ENCODE data around the gene FBXO39. TPM values are rescaled to one million over a fixed set of nuclear protein-coding genes. Genes with fewer than 3 reads are reported as not detected.
"Not testable (repeated sequence)": the region's sequence is repeated elsewhere in the genome, so short reads cannot be mapped to it uniquely, and the experiment has no call there.

Gene FBXO39
- not detected in 2 replicates for total RNA-seq (2014; rRNA removed; shearing (Covaris generic))
- not detected in 2 replicates for polyA plus RNA-seq (2014; cell fraction: nucleus; rRNA removed)

DNA sequence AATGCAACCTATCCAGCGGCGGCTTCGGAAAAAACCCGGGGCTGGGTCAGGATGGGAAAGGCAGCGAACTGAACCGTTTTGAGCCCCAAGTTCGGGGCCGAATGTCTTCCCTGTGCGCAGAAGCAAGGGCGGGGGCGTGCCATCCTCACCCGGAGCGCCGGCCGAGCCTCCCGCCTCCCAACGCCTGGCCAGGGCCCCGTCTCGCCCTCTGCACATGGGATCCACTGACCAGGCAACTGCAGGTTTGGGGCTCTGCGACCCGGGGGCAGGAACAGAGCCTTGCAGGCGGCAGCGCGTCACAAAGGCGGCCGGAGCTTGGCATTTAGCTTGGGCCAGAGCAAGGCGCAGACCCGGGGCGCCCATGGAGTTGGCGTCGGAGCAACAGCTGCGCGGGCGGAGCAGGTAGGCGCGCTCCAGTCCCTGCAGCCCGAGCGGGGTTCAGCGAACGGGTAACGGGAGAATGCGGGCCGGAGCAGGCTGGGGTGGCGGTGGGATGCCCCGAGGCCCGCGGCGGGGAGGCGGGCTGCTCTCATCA lies at the start of gene FBXO39:
TSS of gene FBXO39 (plus strand) at position 345 of the 535 bp plus-strand sequence. CDS start 3,654 bp downstream, outside the sequence.
- no peak for DNase-seq (ENCODE audit: extremely low read depth, low read depth)

DNA sequence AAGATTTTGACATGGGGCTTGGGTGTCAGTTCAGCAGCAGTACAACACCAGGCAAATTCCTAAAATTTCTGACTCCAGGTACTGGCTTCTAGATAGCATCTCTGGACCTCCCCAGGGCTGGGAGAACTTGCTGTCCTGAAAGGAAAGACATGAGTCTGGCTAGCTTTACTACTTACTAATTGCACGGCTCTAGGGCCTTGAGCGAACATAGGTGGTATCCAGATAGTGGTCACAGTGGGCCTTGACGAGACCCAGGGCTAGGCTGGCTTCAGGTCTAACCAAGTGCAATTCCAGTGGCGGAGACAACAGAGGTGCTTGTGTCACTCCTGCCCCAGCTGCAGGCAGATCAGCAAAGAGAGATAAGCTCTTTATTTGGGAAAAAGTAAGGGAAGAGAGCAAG lies 46.5 kb upstream of the FBXO39 start:
- DNase-seq (ENCODE audit: extremely low read depth, low read depth), result no peak

DNA sequence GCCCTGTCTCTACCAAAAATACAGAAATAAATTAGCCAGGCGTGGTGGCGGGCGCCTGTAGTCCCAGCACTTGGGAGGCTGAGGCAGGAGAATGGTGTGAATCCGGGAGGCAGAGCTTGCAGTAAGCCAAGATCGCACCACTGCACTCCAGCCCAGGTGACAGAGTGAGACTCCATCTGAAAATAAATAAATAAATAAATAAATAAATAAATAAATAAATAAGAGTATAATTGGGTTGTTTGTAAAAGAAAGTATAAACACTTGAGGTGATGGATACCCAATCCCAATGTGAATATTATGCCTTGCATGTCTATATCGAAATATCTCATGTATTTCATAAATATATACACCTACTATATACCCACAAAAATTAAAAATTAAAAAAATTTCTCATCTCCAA lies 29.4 kb upstream of the FBXO39 start:
- not testable (repeated sequence) for DNase-seq (ENCODE audit: extremely low read depth, low read depth)

DNA sequence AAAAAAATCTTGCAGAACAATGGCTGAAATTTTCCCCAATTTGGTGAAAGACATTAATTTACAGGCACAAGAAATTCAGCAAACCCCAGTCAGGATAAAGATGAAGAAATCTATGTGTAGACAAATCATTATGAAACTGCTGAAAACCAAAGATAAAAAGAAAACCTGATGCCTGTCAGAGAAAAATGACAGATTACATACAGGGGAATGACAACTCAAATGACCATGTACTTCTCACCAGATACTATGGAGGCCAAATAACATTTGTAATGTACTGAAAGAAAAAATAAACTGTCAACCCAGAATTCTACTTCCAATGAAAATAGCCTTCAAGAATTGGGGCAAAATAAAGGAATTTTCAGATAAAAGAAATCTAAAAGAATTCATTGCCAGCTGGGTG lies 27.4 kb upstream of the FBXO39 start:
- DNase-seq (ENCODE audit: extremely low read depth, low read depth), result no peak

DNA sequence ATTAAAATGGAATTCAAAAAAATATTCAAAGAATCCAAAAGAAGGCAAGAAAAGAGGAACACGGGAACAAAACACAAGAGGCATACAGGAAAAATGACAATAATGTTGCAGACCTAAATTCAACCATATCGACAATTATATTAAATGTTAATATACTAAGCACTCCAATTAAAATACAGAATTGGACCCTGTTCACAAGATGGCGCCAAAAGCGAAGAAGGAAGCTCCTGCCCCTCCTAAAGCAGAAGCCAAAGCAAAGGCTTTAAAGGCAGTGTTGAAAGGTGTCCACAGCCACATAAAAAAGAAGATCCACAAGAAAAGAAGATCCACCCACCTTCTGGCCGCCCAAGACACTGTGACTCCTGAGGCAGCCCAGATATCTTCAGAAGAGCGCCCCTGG lies 26.5 kb upstream of the FBXO39 start:
- DNase-seq (ENCODE audit: extremely low read depth, low read depth), result no peak

DNA sequence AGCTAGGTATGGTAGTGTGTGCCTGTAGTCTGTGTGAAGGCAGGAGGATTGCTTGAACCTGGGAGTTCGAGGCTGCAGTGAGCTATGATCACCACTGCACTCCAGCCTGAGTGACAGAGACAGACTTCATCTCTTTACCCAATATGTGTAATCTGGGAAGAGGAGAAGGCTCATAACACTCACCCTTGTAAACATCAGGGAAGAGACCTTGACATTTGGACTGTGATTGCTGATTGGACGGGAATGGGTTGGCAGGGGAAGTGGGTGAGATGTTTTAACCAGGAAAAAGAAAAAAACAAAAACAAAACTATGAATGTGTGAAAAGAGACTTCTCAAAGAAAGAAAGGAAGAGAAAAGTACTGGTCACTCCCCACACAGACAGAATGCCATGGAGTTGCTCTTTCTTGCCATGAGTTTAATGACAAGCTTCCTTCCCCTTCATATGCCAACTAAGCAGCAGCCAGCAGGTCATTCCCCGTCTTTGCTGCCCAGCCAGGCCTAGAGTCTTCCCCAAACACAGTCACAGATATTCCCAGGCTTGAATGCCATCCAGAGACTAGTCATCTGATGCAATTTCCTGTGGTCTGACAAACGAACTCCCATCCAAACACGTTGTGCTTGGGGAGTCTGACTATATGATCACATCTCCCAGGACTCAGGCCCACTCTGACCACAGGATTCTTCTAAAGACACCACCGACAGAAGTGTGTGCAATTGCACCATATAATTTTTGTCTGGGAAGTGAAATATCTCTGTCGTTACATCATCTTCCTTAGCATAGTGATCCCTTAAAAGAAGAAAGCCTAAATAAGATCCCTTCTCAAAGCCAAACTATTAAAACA lies 23.7 kb upstream of the FBXO39 start:
- peak; percentile 9 for DNase-seq (ENCODE audit: extremely low read depth, low read depth)

DNA sequence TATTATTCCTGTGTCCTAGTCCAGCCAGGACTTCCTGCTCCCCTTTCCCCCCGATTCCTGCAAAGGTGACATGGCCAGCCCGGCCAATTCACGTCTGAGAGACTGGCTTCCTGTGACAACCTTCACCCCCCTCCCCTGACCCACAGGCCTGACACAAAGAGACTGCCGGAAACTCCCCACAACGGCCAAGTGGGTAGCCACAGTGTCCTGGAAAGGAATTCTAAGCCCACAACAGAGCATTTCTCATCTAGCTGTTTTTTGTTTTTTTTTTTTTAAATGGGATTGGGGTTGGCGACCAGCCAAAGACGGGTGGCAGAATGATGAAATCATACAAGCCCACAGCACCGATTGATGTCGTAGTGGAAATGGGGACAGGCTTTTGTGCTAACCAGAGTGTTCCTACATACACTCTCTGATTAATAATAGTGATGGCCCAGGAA lies 23.0 kb upstream of the FBXO39 start:
- DNase-seq (ENCODE audit: extremely low read depth, low read depth), result no peak

DNA sequence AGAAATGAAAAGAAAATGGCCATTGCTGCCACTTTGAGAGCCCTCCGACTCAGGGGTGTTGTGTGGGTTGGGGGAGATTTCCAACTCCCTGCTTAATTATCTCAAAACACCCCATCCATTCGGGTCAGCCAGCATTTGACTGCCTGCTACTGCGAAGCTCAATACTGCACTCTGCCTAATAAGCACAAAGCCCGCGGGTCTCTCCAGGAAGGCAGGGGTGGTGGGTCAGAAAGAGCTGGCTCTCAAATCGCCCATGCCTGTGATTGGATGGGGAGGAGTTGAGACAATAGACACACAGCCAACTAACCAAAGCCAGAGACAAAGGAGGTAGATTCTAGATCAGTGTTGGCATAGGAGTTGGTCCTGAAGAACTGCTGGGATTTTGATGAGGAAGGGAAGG lies 22.5 kb upstream of the FBXO39 start:
- DNase-seq (ENCODE audit: extremely low read depth, low read depth), result no peak

DNA sequence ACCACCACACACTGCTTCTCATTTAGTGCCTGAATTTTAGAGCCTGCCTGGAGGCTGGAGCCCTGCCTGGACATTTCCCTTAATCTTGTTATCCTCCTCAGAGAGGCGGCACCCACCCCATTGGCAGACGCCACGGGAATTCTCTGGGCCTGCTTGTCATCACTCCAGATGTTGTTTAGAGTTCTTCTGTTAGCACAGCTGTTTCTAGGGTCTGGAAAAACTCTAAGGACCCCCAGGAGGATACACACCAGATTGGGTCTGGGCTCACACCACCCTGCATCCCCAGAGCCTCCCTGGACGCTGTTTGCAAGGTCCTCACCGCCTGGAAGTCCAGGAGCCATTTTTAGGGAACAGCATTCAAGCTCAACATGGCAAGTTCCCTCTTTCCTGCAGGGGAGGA lies 20.7 kb upstream of the FBXO39 start:
- DNase-seq (ENCODE audit: extremely low read depth, low read depth), result no peak

DNA sequence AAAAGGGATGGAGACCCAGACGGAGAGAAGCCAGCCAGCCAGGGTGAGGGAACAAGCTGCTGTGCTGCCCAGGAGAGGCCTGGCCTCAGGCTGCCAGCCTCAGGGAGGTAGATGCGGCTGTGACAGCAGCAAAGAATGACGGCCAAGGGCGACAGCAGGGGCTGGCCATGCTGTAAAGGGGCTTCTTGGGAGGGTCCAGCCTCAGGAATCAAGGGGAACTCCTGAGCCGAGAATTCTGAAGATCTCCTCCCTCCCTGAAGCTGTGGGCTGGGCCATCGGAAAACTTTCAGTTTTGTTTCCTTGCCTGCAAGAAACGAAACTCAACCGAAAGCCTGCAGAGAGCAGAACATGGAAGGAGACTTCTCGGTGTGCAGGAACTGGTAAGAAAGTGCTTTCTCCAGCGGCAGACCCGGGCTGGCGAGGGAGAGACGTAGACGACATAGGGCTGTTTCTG lies 20.3 kb upstream of the FBXO39 start, which contains the start of gene XAF1:
TSS of gene XAF1 (plus strand) at position 316 of the 454 bp plus-strand sequence. CDS start at position 349, 33 bp downstream.
- no peak for DNase-seq (ENCODE audit: extremely low read depth, low read depth)

DNA sequence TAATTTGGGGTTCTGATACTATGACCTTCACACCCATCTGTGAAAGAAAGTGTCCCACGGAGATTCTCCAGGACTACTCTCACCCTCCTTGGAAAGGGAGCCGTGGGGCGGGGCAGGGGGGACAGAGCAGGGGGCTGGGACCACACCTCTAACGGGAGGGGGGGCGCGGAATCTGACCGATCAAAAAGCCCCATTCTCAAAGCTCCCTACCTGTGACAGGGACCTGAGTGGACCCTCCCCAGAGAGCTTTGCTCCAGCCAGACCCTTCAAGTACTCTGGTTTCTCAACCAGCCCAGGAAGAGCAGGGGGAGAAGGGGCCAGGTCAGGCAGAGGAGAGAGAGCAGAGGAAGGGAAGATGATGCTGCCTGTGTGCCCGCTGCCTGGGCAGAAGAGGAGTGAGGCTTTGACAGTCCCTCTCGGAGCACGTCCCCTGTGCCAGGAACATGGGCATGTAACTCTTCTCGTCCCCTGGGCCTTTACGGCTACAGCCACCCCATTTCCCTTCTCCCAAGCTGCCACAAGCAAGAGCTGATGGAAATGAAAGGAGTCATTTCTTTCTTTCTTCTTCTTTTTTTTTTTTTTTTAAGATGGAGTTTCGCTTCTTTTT lies 19.5 kb upstream of the FBXO39 start:
- no peak for DNase-seq (ENCODE audit: extremely low read depth, low read depth)

DNA sequence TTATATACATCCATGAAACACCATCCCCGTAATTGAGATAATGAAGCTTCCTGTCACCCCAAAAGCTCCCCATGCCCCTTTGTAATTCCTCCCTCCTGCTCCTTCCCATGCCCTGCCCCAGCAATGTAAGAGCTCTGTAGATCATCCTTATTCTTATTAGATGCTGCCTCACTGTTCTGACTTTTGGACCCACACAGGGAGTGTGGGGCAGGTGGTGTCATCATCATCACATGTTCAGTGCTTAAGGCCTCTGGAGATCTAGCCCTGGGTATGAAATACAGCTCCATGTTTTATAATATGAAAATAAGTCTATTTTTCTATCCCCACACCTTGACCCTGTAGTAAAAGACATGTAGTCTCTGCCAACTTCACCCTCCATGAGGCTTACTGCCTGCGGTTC lies 18.3 kb upstream of the FBXO39 start:
- no peak for DNase-seq (ENCODE audit: extremely low read depth, low read depth)

DNA sequence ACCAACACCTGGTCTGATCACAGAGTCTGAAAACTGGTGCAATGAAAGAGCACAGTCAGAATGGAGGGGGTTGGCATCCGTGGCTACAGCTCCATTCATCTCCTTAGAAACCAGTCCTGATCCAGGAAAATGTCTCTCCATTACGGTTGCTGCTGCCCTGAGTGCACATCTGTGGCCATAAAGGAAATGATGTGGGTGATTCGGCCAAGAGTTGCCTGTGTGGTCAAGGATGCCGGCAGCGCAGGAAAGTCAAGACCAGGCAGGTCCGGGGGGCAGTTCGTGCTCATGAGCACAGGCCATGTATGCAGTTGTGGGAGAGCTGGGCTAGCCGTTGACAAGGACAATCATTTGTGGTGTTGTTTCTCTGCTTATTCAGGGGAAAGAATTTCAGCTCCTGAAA lies 14.2 kb upstream of the FBXO39 start:
- no peak for DNase-seq (ENCODE audit: extremely low read depth, low read depth)

DNA sequence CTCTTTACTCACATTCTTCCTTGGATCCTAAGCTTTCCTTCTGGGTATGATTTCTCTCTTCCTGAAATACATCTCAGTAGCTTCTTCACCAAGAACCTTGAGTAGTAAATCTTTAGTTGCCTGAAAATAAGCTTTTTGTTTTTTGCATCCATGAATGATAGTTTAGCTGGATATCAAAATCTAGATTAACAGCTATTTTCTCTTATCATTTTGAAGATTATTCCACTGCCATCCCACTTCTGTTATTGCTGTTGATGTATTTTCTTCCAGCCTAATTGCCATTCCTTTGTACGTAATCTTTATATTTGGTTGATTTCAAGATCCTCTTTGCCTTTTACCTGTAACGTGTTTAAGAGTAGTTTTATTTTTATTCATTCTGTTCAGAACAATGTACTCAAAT lies 7.6 kb upstream of the FBXO39 start:
- no peak for DNase-seq (ENCODE audit: extremely low read depth, low read depth)

DNA sequence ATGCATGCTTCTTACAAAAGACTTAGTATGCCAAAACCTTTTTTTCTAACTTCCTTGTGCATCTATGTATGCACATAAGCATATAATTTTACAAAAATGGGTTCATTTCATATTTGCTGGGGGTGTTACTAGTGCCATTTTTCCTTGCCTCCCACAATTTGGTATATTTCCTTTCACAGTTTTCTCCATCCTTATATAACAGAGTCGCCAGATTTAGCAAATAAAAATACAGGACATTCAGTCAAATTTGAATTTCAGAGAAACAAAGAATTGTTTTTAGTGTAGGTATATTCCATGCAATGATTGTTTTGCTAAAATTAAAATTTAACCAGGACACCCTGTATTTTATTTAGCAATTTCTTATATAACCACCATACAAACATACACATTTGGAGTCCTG lies 4.0 kb upstream of the FBXO39 start:
- no peak for DNase-seq (ENCODE audit: extremely low read depth, low read depth)

DNA sequence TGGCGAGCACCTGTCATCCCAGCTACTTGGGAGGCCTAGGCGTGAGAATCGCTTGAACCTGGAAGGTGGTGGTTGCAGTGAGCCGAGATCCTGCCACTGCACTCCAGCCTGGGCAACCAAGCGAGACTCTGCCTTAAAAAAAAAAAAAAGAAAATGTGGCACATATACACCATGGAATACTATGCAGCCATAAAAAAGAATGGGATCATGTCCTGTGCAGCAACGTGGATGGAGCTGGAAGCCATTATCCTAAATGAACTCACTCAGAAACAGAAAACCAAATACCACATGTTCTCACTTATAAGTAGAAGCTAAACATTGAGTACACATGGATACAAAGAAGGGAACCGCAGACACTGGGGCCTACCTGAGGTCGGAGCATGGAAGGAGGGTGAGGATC lies 1.1 kb upstream of the FBXO39 start:
- DNase-seq (ENCODE audit: extremely low read depth, low read depth), result not testable (repeated sequence)

DNA sequence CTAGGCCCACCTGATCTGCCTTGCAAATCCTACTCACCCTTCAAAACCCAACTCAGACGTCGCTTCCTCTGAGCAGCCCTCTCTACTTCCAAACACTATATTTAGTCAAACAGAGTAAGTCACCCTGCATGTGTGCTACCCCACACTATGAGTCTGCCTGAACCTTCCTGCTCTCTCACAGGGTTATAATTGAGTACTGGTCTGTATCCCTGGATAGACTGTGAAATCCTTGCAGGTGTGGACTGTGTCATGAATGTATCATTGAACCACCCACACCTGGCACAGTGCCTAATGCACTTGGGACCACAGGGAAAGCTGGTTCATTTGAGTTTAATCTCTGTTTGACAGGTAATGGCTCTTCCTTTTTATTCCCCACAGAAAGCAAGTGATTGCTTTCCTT lies 3.4 kb downstream of the FBXO39 start:
- DNase-seq (ENCODE audit: extremely low read depth, low read depth), result no peak

DNA sequence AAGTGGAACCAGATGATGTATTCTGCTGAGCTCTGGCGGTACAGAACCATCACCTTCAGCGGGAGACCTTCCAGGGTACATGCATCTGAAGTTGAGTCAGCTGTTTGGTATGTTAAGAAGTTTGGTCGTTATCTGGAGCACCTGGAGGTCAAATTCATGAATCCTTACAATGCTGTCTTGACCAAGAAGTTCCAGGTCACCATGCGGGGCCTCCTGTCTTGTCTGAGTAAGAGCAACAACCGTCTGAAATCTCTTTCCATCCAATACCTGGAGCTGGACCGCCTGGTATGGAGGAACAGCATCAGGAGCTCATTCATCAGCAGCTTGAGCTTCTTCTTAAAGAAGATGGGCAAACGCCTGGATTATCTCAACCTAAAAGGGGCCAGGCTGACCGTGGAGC lies 4.0 kb downstream of the FBXO39 start:
- DNase-seq (ENCODE audit: extremely low read depth, low read depth), result no peak

DNA sequence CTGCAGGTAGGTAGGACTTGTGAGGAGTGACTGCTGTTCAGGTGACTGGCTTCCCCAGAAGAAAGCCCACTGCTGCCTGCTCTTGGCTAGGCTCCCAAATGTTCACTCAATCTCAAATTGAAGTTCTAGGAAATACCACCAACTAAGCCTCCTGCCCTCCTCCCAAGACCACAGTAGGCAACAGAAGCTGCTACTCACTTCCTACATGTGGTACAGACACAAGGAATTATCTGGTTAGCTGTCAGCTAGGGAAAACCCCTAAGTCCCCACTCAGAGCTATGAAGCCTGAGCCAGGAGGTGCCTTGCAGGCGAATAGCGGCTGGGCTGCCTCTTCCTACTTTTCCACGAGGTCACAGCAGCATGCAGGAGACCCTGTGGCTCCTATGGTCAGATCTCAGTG lies 4.9 kb downstream of the FBXO39 start:
- DNase-seq (ENCODE audit: extremely low read depth, low read depth), result no peak

DNA sequence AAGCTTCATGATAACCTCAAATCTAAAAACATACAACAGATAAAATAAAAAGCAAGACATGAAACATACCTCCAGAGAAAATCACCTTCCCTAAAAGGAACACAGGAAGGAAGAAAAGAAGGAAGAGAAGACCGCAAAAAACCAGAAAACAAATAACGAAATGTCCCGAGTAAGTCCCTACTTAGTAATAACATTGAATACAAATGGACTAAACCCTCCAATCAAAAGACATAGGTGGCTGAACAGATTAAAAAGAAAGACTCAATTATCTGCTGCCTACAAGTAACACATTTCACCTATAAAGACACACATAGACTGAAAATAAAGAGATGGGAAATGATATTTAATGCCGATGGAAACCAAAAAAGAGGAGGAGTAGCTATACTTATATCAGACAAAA lies 6.2 kb downstream of the FBXO39 start:
- DNase-seq (ENCODE audit: extremely low read depth, low read depth), result no peak

DNA sequence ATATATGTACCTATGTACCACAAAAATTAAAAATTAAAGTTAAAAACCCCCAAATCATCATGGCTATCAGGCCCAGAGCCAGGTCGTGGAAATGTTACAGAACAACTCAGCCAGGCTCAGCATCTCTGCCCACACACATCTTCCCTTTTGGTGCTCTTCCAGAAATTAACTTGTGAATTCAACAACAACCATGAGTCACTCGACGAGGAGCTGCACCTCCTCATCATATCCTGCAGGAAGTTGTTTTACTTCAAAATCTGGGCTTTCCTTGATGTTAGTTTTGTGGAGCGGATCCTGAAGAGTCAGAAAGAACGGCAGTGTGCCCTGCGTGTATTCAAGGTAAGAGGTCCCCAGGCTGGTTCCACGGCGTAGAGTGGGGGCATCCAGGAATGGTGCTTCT lies 10.6 kb downstream of the FBXO39 start:
- DNase-seq (ENCODE audit: extremely low read depth, low read depth), result no peak
